Trophoblast cell (in vitro differentiated cells and primary cell): ENCODE measurements around the gene USP31.
"Not testable (repeated sequence)": the region's sequence is repeated elsewhere in the genome, so short reads cannot be mapped to it uniquely, and the experiment has no call there.

ENCODE experiments used
- DNase-seq, 2 donors: peaks; one replicate each; pipeline ENCODE4 v3.0.0-alpha.2; 2016
- H2AFZ ChIP-seq: 2 replicates; pipeline ENCODE4 v1.6.1; 2013; ENCODE audit warnings: low read length, moderate library complexity, mild to moderate bottlenecking; ENCODE audit not compliant: insufficient read depth, poor library complexity
- H2AK5ac ChIP-seq: 2 replicates; pipeline ENCODE4 v1.6.1; 2013; ENCODE audit warnings: mild to moderate bottlenecking, low read length
- H2BK120ac ChIP-seq: 2 replicates; pipeline ENCODE4 v1.6.1; 2013; ENCODE audit warnings: low read length, mild to moderate bottlenecking, moderate library complexity; ENCODE audit not compliant: insufficient read depth, poor library complexity
- H2BK12ac ChIP-seq: 2 replicates; pipeline ENCODE4 v1.6.1; 2013; ENCODE audit warnings: mild to moderate bottlenecking, low read length, moderate library complexity
- H2BK5ac ChIP-seq: 2 replicates; pipeline ENCODE4 v1.6.1; 2013; ENCODE audit warnings: low read length, low read depth, moderate library complexity, mild to moderate bottlenecking; ENCODE audit not compliant: poor library complexity
- H3K14ac ChIP-seq: 2 replicates; pipeline ENCODE4 v1.6.1; 2013; ENCODE audit warnings: mild to moderate bottlenecking, low read length
- H3K18ac ChIP-seq: 2 replicates; pipeline ENCODE4 v1.6.1; 2013; ENCODE audit warnings: mild to moderate bottlenecking, low read length
- H3K23ac ChIP-seq: 2 replicates; pipeline ENCODE4 v1.6.1; 2013; ENCODE audit warnings: low read length
- H3K27ac ChIP-seq: 2 replicates; pipeline ENCODE4 v1.5.1; 2013; ENCODE audit warnings: low read depth, mild to moderate bottlenecking, inconsistent platforms, low read length, moderate library complexity
- H3K27me3 ChIP-seq: 2 replicates; pipeline ENCODE4 v1.6.1; 2013; ENCODE audit warnings: inconsistent platforms, mild to moderate bottlenecking, low read length, moderate library complexity; ENCODE audit not compliant: insufficient read depth
- H3K36me3 ChIP-seq, 2 experiments: 1 replicate in 1 of 2; 2 replicates in 1 of 2; pipeline ENCODE4 v1.6.1; 2013; ENCODE audit warnings: low read length in 2 of 2, mild to moderate bottlenecking in 2 of 2, moderate library complexity in 1 of 2; ENCODE audit not compliant: insufficient read depth in 2 of 2, control insufficient read depth in 1 of 2
- H3K4ac ChIP-seq: 2 replicates; pipeline ENCODE4 v1.6.1; 2013; ENCODE audit warnings: low read depth, mild to moderate bottlenecking, low read length, moderate library complexity
- H3K4me1 ChIP-seq, 2 experiments: 1 replicate in 1 of 2; 2 replicates in 1 of 2; pipeline ENCODE4 v1.6.1; 2013; ENCODE audit warnings: low read length in 2 of 2, mild to moderate bottlenecking in 2 of 2, moderate library complexity in 1 of 2; ENCODE audit not compliant: insufficient read depth in 2 of 2, control insufficient read depth in 1 of 2
- H3K4me2 ChIP-seq: 2 replicates; pipeline ENCODE4 v1.6.1; 2013; ENCODE audit warnings: inconsistent platforms, mild to moderate bottlenecking, low read length, moderate library complexity
- H3K4me3 ChIP-seq: 2 replicates; pipeline ENCODE4 v1.5.1; 2013; ENCODE audit warnings: mild to moderate bottlenecking, low read depth, low read length, inconsistent platforms
- H3K79me1 ChIP-seq: one replicate; pipeline ENCODE4 v1.6.1; 2013; ENCODE audit warnings: low read length
- H3K79me2 ChIP-seq: 2 replicates; pipeline ENCODE4 v1.6.1; 2013; ENCODE audit warnings: low read length, mild to moderate bottlenecking; ENCODE audit not compliant: control insufficient read depth, insufficient read depth, poor library complexity
- H3K9ac ChIP-seq: 2 replicates; pipeline ENCODE4 v1.6.1; 2013; ENCODE audit warnings: mild to moderate bottlenecking, low read length
- H3K9me3 ChIP-seq: 2 replicates; pipeline ENCODE4 v1.6.1; 2013; ENCODE audit warnings: low read depth, mild to moderate bottlenecking, control low read depth, inconsistent platforms, low read length; ENCODE audit not compliant: insufficient read depth
- H4K12ac ChIP-seq: 2 replicates; pipeline ENCODE4 v1.6.1; 2013; ENCODE audit warnings: low read depth, mild to moderate bottlenecking, low read length, moderate library complexity
- H4K8ac ChIP-seq: 2 replicates; pipeline ENCODE4 v1.6.1; 2013; ENCODE audit warnings: low read depth, mild to moderate bottlenecking, low read length, moderate library complexity
- H4K91ac ChIP-seq: one replicate; pipeline ENCODE4 v1.6.1; 2013; ENCODE audit warnings: low read depth, mild to moderate bottlenecking, low read length, moderate library complexity
- WGBS: extraction: QIAGEN DNeasy Blood & Tissue Kit; methylation state at CpG from one replicate; pipeline ENCODE4 v1.1.7; 2013; ENCODE audit warnings: missing lambda C conversion rate; ENCODE audit not compliant: insufficient read length, insufficient coverage; ENCODE audit errors: extremely low coverage; 5-methylcytosine and 5-hydroxymethylcytosine counted together

The USP31 gene

DNA sequence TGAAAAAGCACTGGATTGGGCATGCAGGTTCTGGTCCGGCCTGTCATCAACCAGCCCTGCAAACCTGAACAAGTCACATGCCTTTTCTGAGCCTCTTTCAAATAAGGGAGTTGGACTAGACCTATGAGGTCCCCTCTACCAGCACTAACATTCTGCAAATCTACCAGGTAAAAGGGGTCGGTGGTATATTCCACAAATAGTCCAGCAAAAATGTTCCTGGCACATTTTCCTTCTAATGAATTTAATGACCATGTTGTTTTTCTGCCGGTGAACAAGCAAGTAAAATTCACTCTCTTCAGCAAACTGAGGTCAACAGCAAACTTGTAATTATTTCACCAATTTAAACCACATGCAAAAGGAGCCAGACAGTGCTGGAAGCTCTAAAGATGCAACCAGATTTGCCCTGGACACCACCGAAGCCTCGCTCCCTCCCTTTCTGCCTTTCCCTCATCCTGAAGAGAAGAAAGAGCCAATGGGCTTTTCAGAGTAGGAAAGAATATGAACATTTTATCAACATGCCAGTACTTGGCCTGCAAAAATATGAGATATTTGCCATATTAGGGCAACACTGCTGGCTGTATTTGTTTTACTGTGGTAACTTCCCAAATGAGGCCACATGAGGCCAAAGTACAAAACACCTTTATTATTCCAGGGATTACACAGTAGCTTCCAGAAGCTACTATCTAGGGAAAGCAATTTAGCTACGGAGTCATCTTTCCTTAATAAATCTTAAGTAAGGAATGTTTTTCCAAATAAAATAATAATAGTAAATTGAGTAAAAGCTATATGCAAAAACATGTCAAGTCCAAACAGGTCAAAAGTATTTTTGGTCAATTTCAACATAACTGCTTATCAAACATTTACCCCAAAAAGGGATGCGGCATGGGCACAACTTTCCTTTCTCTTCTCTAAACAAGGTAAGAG is 45.0 kb downstream of the USP31 start:
- Histone ChIP-seq H4K12ac (no peak overlapping the region), H3K27ac (no peak overlapping the region), H3K4me1 (no peaks in the 10 kb centered on the region), H2AK5ac (no peak overlapping the region), H3K4me2 (no peak overlapping the region), H2BK5ac (no peak overlapping the region), H4K91ac (no peak overlapping the region), H3K18ac (no peak overlapping the region), H3K14ac (no peak overlapping the region), H3K9ac (no peak overlapping the region), H3K79me2 (no peaks in the 10 kb centered on the region), H3K79me1 (no peaks in the 10 kb centered on the region), H2BK12ac (no peak overlapping the region), H2BK120ac (no peak overlapping the region), H3K9me3 (no peaks in the 10 kb centered on the region), H3K27me3 (no peaks in the 10 kb centered on the region), H2AFZ (no peak overlapping the region), H4K8ac (no peak overlapping the region), H3K4me3 (no peak overlapping the region), H3K4ac (no peak overlapping the region), H3K36me3 (peaks cover 0 to 2% of the 10 kb centered on the region in 2 experiments), H3K23ac (no peak overlapping the region)
- no peak for DNase-seq
- no CpG with 5 or more reads among the region's 7 CpGs for WGBS

DNA sequence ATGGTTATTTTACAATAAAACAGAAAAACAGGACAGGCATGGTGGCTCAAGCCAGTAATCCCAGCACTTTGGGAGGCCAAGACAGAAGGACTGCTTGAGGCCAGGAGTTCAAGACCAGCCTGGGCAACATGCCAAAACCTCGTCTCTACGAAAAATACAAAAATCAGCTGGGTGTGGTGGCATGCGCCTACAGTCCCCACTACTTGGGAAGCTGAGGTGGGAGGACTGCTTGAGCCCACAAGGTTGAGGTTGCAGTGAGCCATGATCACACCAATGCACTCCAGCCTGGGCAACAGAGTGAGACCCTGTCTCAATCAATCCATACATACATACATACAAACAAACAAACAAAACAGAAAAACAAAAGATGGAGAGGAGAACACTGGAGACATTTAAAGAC is 45.6 kb downstream of the USP31 start:
- Histone ChIP-seq H4K91ac (no peak overlapping the region), H2BK5ac (no peak overlapping the region), H3K79me1 (no peaks in the 10 kb centered on the region), H3K4me1 (no peaks in the 10 kb centered on the region), H4K12ac (no peak overlapping the region), H2AFZ (no peak overlapping the region), H3K14ac (no peak overlapping the region), H3K79me2 (no peaks in the 10 kb centered on the region), H3K27ac (no peak overlapping the region), H2AK5ac (no peak overlapping the region), H3K9ac (no peak overlapping the region), H3K23ac (no peak overlapping the region), H4K8ac (no peak overlapping the region), H2BK120ac (no peak overlapping the region), H3K4ac (no peak overlapping the region), H3K27me3 (no peaks in the 10 kb centered on the region), H3K9me3 (no peaks in the 10 kb centered on the region), H3K36me3 (peaks cover 0 to 2% of the 10 kb centered on the region in 2 experiments), H3K4me2 (no peak overlapping the region), H2BK12ac (no peak overlapping the region), H3K4me3 (no peak overlapping the region), H3K18ac (no peak overlapping the region)
- no peak for DNase-seq
- no CpG with 5 or more reads among the region's 3 CpGs for WGBS

DNA sequence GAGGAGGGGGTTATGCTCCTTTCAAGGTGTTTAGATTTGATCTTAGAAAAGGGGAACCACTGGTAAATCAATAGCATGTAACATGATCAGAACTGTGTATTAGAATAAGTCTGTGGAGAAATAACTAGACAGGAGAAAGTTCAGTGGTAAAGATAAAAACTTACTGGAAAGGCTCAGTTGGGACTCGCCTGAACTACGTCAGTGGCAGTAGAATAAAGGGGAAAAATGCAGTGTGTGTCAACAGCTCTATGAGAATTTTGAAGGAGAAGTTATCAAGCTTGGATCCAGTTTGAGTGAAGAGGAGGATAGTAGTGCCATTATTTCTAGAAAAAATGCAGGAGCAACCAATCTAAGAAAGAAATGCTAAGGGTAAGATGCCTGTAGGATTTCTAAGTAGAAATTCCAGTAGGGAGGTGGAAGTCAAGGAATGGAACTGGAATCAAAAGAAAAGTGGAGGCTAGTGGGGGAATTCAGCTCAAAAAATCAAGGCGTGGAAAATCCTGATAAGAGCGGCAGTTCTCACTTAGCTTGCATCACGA is 48.2 kb downstream of the USP31 start:
- Histone ChIP-seq H3K36me3 (peaks cover 0 to 2% of the 10 kb centered on the region in 2 experiments), H3K79me1 (no peaks in the 10 kb centered on the region), H4K8ac (no peak overlapping the region)

DNA sequence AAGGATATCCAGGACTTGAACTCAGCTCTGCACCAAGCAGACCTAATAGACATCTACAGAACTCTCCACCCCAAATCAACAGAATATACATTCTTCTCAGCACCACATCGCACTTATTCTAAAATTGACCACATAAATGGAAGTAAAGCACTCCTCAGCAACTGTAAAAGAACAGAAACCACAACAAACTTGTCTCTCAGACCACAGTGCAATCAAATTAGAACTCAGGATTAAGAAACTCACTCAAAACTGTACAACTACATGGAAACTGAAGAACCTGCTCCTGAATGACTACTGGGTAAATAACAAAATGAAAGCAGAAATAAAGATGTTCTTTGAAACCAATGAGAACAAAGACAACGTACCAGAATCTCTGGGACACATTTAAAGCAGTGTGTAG is 52.8 kb downstream of the USP31 start:
- H3K9me3 ChIP-seq, H4K91ac ChIP-seq, H3K27me3 ChIP-seq, H3K14ac ChIP-seq, H2BK12ac ChIP-seq, H3K23ac ChIP-seq, H3K4me2 ChIP-seq, H2BK120ac ChIP-seq, H3K4me1 ChIP-seq, H3K27ac ChIP-seq, H4K8ac ChIP-seq, H3K36me3 ChIP-seq, H2AK5ac ChIP-seq, H4K12ac ChIP-seq, H3K4ac ChIP-seq, H3K79me2 ChIP-seq, H3K4me3 ChIP-seq, H3K9ac ChIP-seq, H2BK5ac ChIP-seq, H3K79me1 ChIP-seq, H3K18ac ChIP-seq, H2AFZ ChIP-seq, DNase-seq: not testable (repeated sequence)
- no CpG with 5 or more reads among the region's 2 CpGs for WGBS

More for the DNA sequence above, 48.2 kb downstream of the USP31 start:
- no peak overlapping the region for H3K9ac ChIP-seq
- no peak overlapping the region for H3K4me2 ChIP-seq
- no peaks in the 10 kb centered on the region for H3K27me3 ChIP-seq
- peak; percentile 68 to 92 for DNase-seq
- no peak overlapping the region for H4K91ac ChIP-seq
- no peak overlapping the region for H3K4me3 ChIP-seq
- no peak overlapping the region for H2AK5ac ChIP-seq
- no peak overlapping the region for H3K14ac ChIP-seq
- H2BK120ac ChIP-seq = no peak overlapping the region
- H3K9me3 ChIP-seq = no peaks in the 10 kb centered on the region
- no peak overlapping the region for H2BK5ac ChIP-seq
- H4K12ac ChIP-seq = no peak overlapping the region
- WGBS = no CpG with 5 or more reads among the region's 5 CpGs
- H3K23ac ChIP-seq = no peak overlapping the region
- no peak overlapping the region for H2AFZ ChIP-seq
- H3K27ac ChIP-seq = no peak overlapping the region
- H3K4ac ChIP-seq = no peak overlapping the region
- no peak overlapping the region for H3K18ac ChIP-seq
- no peaks in the 10 kb centered on the region for H3K4me1 ChIP-seq
- H2BK12ac ChIP-seq = no peak overlapping the region
- H3K79me2 ChIP-seq = no peaks in the 10 kb centered on the region
